OCI-LY7 (cell line): ENCODE results near the gene USP22. TPM values are rescaled to one million over a fixed set of nuclear protein-coding genes. Genes with fewer than 3 reads are reported as not detected.

Experiments used
- BruUV-seq: library from RNA; stranded (reverse); fragments of 400-500 nt; replicated peaks from 2 replicates; lab custom pipeline; 2021; lab: Mats Ljungman, UMichigan
- CTCF ChIA-PET: fragments of 300-600 bp; sonication (Branson Sonifier 250); formaldehyde crosslinking; loops from one replicate; lab custom pipeline; 2022; ENCODE audit warnings: antibody characterized with exemption; ENCODE audit not compliant: unreplicated experiment; lab: Charles Lee
- POLR2A ChIA-PET: fragments of 300-600 bp; sonication (Branson Sonifier 250); formaldehyde crosslinking; loops from one replicate; lab custom pipeline; 2022; ENCODE audit warnings: antibody characterized with exemption; lab: Charles Lee
- DNase-seq: peaks from one replicate; pipeline ENCODE4 v3.0.0-alpha.2; 2015; ENCODE audit warnings: low spot score
- H2AFZ ChIP-seq: fragments of 200-600 bp; sonication (generic), shearing (Covaris generic); 2 replicates; pipeline ENCODE4 v1.6.1; 2014; ENCODE audit warnings: mild to moderate bottlenecking, antibody characterized with exemption, low read length, moderate library complexity
- H3K27ac ChIP-seq: fragments of 200-600 bp; sonication (generic); 2 replicates; pipeline ENCODE4 v1.5.1; 2014; ENCODE audit warnings: mixed run types, low read depth, mild to moderate bottlenecking, moderate library complexity, low read length, inconsistent platforms; ENCODE audit not compliant: poor library complexity, severe bottlenecking
- H3K36me3 ChIP-seq: fragments of 200-600 bp; sonication (generic); 2 replicates; pipeline ENCODE4 v1.6.1; 2014; ENCODE audit warnings: mild to moderate bottlenecking, antibody characterized with exemption, low read length, moderate library complexity, mixed read lengths; ENCODE audit not compliant: insufficient read depth
- H3K4me1 ChIP-seq: fragments of 200-600 bp; sonication (generic); 2 replicates; pipeline ENCODE4 v1.5.1; 2014; ENCODE audit warnings: mild to moderate bottlenecking, low read length; ENCODE audit not compliant: insufficient read depth, poor library complexity, severe bottlenecking
- H3K4me2 ChIP-seq: fragments of 200-600 bp; sonication (generic); 2 replicates; pipeline ENCODE4 v1.6.1; 2014; ENCODE audit warnings: mild to moderate bottlenecking, low read length
- H3K4me3 ChIP-seq: fragments of 200-600 bp; sonication (generic); 2 replicates; pipeline ENCODE4 v1.5.1; 2014; ENCODE audit warnings: mild to moderate bottlenecking, low read depth, low read length; ENCODE audit not compliant: poor library complexity, severe bottlenecking
- H3K79me2 ChIP-seq: fragments of 200-600 bp; sonication (generic); 2 replicates; pipeline ENCODE4 v1.6.1; 2016; ENCODE audit warnings: low read depth, mild to moderate bottlenecking, low read length, moderate library complexity, mixed read lengths; ENCODE audit not compliant: insufficient read depth
- H3K9me2 ChIP-seq: fragments of 200-600 bp; sonication (generic); 2 replicates; pipeline ENCODE4 v1.6.1; 2016; ENCODE audit warnings: mild to moderate bottlenecking, low read length, mixed read lengths; ENCODE audit not compliant: insufficient read depth
- H3K9me3 ChIP-seq: fragments of 200-600 bp; sonication (generic); 2 replicates; pipeline ENCODE4 v1.6.1; 2014; ENCODE audit warnings: mild to moderate bottlenecking, mixed run types, low read length, mixed read lengths
- H4K20me1 ChIP-seq: fragments of 200-600 bp; sonication (generic); 2 replicates; pipeline ENCODE4 v1.6.1; 2014; ENCODE audit warnings: mild to moderate bottlenecking, antibody characterized with exemption, low read length, moderate library complexity, mixed read lengths; ENCODE audit not compliant: insufficient read depth
- CTCF ChIP-seq: fragments of 200-600 bp; sonication (generic); conservative IDR thresholded peaks from 2 replicates; pipeline ENCODE4 v1.5.1; 2014; ENCODE audit warnings: mild to moderate bottlenecking, antibody characterized with exemption, low read length, moderate library complexity, mixed read lengths
- EZH2phosphoT487 ChIP-seq: fragments of 200-600 bp; sonication (generic); IDR thresholded peaks from 2 replicates; pipeline ENCODE4 v1.6.1; 2018; ENCODE audit warnings: low read depth, borderline replicate concordance, mild to moderate bottlenecking, mixed run types, antibody characterized with exemption, low read length, moderate library complexity, mixed read lengths
- intact Hi-C: fragments of 100-400 bp; cut with micrococcal nuclease; formaldehyde crosslinking; loops from one replicate; pipeline ENCODE4 v1.10.0; 2022; ENCODE audit not compliant: unreplicated experiment
- total RNA-seq, 2 experiments: library from RNA; depleted of rRNA in 1 of 2; stranded (reverse); fragments of >200 nt in 1 of 2; shearing (Covaris generic) in 1 of 2; gene quantifications; 2 replicates each; pipeline ENCODE4 v1.2.3, GENCODE V29; 2014 to 2022

USP22 gene
- total RNA-seq, 2 experiments from 2014 or later, result 180 to 302 TPM

- no peak overlapping the region for H3K4me3 ChIP-seq
- DNase-seq, result no peak
- no peaks in the 10 kb centered on the region for H3K79me2 ChIP-seq
- no peaks in the 10 kb centered on the region for H3K36me3 ChIP-seq
- H3K4me1 ChIP-seq, result no peaks in the 10 kb centered on the region
- H3K27ac ChIP-seq, result no peak overlapping the region
- H3K4me2 ChIP-seq, result no peak overlapping the region
- intact Hi-C loops, result loop anchor here (2.0 to 5.0 kb wide), 3 partner anchors 50 to 766 kb away; no protein-coding TSS in a partner anchor
- H3K9me2 ChIP-seq, result no peaks in the 10 kb centered on the region
- H2AFZ ChIP-seq, result no peak overlapping the region
- no TSS peak for BruUV-seq
- POLR2A ChIA-PET, result interaction anchor here (0.6 kb wide), 1 partner anchor 148 kb away, joined by 4 read pairs; no protein-coding TSS in a partner anchor
- no peaks in the 10 kb centered on the region for H4K20me1 ChIP-seq
- no peak for TF ChIP-seq CTCF
- TF ChIP-seq EZH2phosphoT487, result no peak
- CTCF ChIA-PET, result no interaction called here
- H3K9me3 ChIP-seq, result no peaks in the 10 kb centered on the region
Observed at GRCh38 chr17:20992416-20992815, 50.4 kb downstream of the USP22 start.

- Histone ChIP-seq H3K36me3 (no peaks in the 10 kb centered on the region), H3K4me3 (no peak overlapping the region), H3K4me2 (no peak overlapping the region), H3K9me2 (no peaks in the 10 kb centered on the region), H4K20me1 (no peaks in the 10 kb centered on the region), H3K9me3 (no peaks in the 10 kb centered on the region), H3K4me1 (no peaks in the 10 kb centered on the region), H2AFZ (no peak overlapping the region), H3K27ac (no peak overlapping the region), H3K79me2 (no peaks in the 10 kb centered on the region)
- no TSS peak for BruUV-seq
- POLR2A ChIA-PET, result no interaction called here
- intact Hi-C loops, result loop anchor here (2.0 to 5.0 kb wide), 3 partner anchors 49 to 765 kb away; no protein-coding TSS in a partner anchor
- DNase-seq, result no peak
- TF ChIP-seq CTCF, result no peak
- no peak for TF ChIP-seq EZH2phosphoT487
- CTCF ChIA-PET, result no interaction called here
Observed at GRCh38 chr17:20991276-20992037, 51.4 kb downstream of the USP22 start.
